ENCODE results near the gene SMIM35. TPM values are rescaled to one million over a fixed set of nuclear protein-coding genes. Genes with fewer than 3 reads are reported as not detected.

Gene SMIM35
- total and polyA plus RNA-seq, 2 of the 4 experiments (the other 2 are of a cell fraction) = not detected

DNA sequence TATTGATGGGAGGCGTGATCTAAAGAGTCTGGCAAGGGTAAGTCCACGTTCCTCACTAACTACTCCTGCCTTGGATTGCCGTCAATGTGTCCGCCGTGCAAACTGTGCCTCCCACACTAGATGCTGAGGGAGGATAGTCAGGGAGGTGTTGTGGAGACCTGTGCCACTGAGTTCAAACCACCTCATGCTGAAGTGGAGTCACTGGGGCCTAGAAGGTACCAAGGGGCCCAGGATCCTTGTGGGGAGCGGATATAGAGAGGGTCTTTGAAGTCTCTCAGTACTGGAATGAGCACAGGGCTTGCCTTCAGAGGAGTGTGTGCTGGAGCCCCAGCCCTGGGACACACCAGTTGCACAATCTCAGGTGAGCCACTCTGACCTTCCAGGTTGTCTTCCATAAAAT lies 37.0 kb downstream of the SMIM35 start:
- Histone ChIP-seq H2BK120ac (ENCODE audit: low read depth, low read length) (no peak overlapping the region), H3K4me2 (ENCODE audit: low read depth, low read length) (no peak overlapping the region), H4K8ac (ENCODE audit: low read depth in 2 of 2, low read length in 2 of 2) (no peak overlapping the region), H4K5ac (ENCODE audit: low read depth, low read length) (no peak overlapping the region), H2AFZ (replicated peaks; ENCODE audit: low read length, poor library complexity) (no peak overlapping the region), H3K14ac (replicated peaks; ENCODE audit: low read depth, low read length) (no peak overlapping the region), H3K4ac (ENCODE audit: low read depth, low read length) (no peak overlapping the region), H3K27me3 (ENCODE audit: control insufficient read depth, insufficient read depth, low read length) (peaks cover 8% of the 10 kb centered on the region; the same call in 1 of the 2 replicates), H3K4me3 (ENCODE audit: insufficient read depth, low read depth, low read length) (no peak overlapping the region), H3K9me3 (ENCODE audit: control insufficient read depth, insufficient read depth, low read length) (no peaks in the 10 kb centered on the region), H3K18ac (ENCODE audit: low read depth, low read length) (no peak overlapping the region), H2BK5ac (ENCODE audit: low read depth, low read length, poor library complexity, severe bottlenecking) (no peak overlapping the region), H4K20me1 (ENCODE audit: insufficient read depth, low read length) (no peaks in the 10 kb centered on the region), H4K91ac (ENCODE audit: insufficient read depth, low read depth, low read length) (no peak overlapping the region), H3K27ac (ENCODE audit: insufficient read depth, low read length) (no peak overlapping the region), H3K23ac (ENCODE audit: low read depth, low read length) (no peak overlapping the region), H2BK15ac (ENCODE audit: low read depth, low read length) (no peak overlapping the region), H2AK5ac (ENCODE audit: low read depth, low read length) (no peak overlapping the region), H3K36me3 (ENCODE audit: control insufficient read depth, insufficient read depth, low read length) (no peaks in the 10 kb centered on the region), H3K56ac (ENCODE audit: extremely low read depth, insufficient read depth, low read length) (no peak overlapping the region), H3K9ac (ENCODE audit: low read depth, low read length) (no peak overlapping the region), H3K79me1 (ENCODE audit: low read depth in 1 of 2, low read length in 2 of 2) (no peaks in the 10 kb centered on the region), H2BK20ac (ENCODE audit: low read depth, low read length) (no peak overlapping the region), H3K9me1 (ENCODE audit: insufficient read depth, low read length) (no peaks in the 10 kb centered on the region), H3K4me1 (ENCODE audit: control insufficient read depth, insufficient read depth, low read length) (no peaks in the 10 kb centered on the region), H2AK9ac (replicated peaks; ENCODE audit: low read depth, low read length, poor library complexity) (no peak overlapping the region)
- no peak for ATAC-seq (ENCODE audit: low read depth)
- in situ Hi-C loops (cut with MboI; ENCODE audit: low sequenced_read_pairs) (no loop called here), dilution Hi-C loops (cut with HindIII; ENCODE audit: low sequenced_read_pairs, unreplicated experiment) (no loop called here), intact Hi-C loops (cut with micrococcal nuclease) (no loop called here)
- no peak for DNase-seq
- ChIA-PET POLR2A (ENCODE audit: unreplicated experiment) (no interaction called here), CTCF (no interaction called here)
- no CpG with 5 or more reads among the region's 6 CpGs for WGBS, 2 experiments (ENCODE audit: extremely low coverage in 2 of 2, insufficient read length in 1 of 2)
- TF ChIP-seq, protein P1, sequence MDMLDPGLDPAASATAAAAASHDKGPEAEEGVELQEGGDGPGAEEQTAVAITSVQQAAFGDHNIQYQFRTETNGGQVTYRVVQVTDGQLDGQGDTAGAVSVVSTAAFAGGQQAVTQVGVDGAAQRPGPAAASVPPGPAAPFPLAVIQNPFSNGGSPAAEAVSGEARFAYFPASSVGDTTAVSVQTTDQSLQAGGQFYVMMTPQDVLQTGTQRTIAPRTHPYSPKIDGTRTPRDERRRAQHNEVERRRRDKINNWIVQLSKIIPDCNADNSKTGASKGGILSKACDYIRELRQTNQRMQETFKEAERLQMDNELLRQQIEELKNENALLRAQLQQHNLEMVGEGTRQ (IDR thresholded peaks at IDR 0.05; ENCODE audit: low read depth, low read length) = no peak
- TF ChIP-seq POLR2A (IDR thresholded peaks at IDR 0.05; ENCODE audit: low read depth, low read length) (no peak), SMC3 (IDR thresholded peaks at IDR 0.05; ENCODE audit: low read depth, low read length) (no peak), MXI1 (IDR thresholded peaks at IDR 0.05; ENCODE audit: borderline replicate concordance, low read depth, low read length) (no peak), FOS (IDR thresholded peaks at IDR 0.05; ENCODE audit: low read depth, low read length) (no peak), BHLHE40 (IDR thresholded peaks at IDR 0.05; ENCODE audit: low read depth, low read length) (no peak), CEBPB (IDR thresholded peaks at IDR 0.05; ENCODE audit: low read depth, low read length) (no peak), MAZ (IDR thresholded peaks at IDR 0.05; ENCODE audit: borderline replicate concordance, low read depth, low read length) (no peak), CHD1 (IDR thresholded peaks at IDR 0.05; ENCODE audit: low read depth, low read length) (no peak), RCOR1 (IDR thresholded peaks at IDR 0.05; ENCODE audit: insufficient replicate concordance, low read length) (no peak), RAD21 (IDR thresholded peaks at IDR 0.05; ENCODE audit: low read length) (no peak), MAFK (IDR thresholded peaks at IDR 0.05; ENCODE audit: low read depth, low read length) (no peak), NFE2L2 (IDR thresholded peaks at IDR 0.05; ENCODE audit: low read depth, low read length) (no peak), RFX5 (IDR thresholded peaks at IDR 0.05; ENCODE audit: low read depth, low read length) (no peak)
- TF ChIP-seq, protein P2, sequence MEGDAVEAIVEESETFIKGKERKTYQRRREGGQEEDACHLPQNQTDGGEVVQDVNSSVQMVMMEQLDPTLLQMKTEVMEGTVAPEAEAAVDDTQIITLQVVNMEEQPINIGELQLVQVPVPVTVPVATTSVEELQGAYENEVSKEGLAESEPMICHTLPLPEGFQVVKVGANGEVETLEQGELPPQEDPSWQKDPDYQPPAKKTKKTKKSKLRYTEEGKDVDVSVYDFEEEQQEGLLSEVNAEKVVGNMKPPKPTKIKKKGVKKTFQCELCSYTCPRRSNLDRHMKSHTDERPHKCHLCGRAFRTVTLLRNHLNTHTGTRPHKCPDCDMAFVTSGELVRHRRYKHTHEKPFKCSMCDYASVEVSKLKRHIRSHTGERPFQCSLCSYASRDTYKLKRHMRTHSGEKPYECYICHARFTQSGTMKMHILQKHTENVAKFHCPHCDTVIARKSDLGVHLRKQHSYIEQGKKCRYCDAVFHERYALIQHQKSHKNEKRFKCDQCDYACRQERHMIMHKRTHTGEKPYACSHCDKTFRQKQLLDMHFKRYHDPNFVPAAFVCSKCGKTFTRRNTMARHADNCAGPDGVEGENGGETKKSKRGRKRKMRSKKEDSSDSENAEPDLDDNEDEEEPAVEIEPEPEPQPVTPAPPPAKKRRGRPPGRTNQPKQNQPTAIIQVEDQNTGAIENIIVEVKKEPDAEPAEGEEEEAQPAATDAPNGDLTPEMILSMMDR (conservative IDR thresholded peaks at IDR 0.05; ENCODE audit: low read depth, low read length) = no peak
- TF ChIP-seq, protein P3, sequence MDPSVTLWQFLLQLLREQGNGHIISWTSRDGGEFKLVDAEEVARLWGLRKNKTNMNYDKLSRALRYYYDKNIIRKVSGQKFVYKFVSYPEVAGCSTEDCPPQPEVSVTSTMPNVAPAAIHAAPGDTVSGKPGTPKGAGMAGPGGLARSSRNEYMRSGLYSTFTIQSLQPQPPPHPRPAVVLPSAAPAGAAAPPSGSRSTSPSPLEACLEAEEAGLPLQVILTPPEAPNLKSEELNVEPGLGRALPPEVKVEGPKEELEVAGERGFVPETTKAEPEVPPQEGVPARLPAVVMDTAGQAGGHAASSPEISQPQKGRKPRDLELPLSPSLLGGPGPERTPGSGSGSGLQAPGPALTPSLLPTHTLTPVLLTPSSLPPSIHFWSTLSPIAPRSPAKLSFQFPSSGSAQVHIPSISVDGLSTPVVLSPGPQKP (IDR thresholded peaks at IDR 0.05; ENCODE audit: borderline replicate concordance, low read depth, low read length) = no peak
- BruUV-seq (replicated peaks) = no TSS peak
